K562 (cell line): ENCODE measurements around the gene ECI1. TPM values are rescaled to one million over a fixed set of nuclear protein-coding genes. Genes with fewer than 3 reads are reported as not detected.

Experiments
- ATF1 ChIP-seq, 2 experiments: fragments of 450-650 bp in 1 of 2; IDR thresholded peaks; 2 replicates each; pipeline ENCODE4 v1.6.1; 2016; ENCODE audit warnings: missing compliant biosample characterization in 1 of 2, missing genetic modification characterization in 1 of 2
- CBX8 ChIP-seq: fragments of 200-600 bp; sonication (generic); IDR thresholded peaks from 2 replicates; pipeline ENCODE4 v1.6.1; 2012; ENCODE audit warnings: borderline replicate concordance, mixed run types, low read depth, mild to moderate bottlenecking, moderate library complexity, mixed read lengths, low read length, control low read depth, inconsistent platforms; ENCODE audit not compliant: poor library complexity, severe bottlenecking; ENCODE audit errors: extremely low read depth
- KDM5B ChIP-seq: fragments of 200-600 bp; sonication (generic); IDR thresholded peaks from 2 replicates; pipeline ENCODE4 v1.6.1; 2012; ENCODE audit warnings: low read depth, mild to moderate bottlenecking, moderate library complexity, low read length, control low read depth, inconsistent platforms; ENCODE audit not compliant: insufficient replicate concordance
- KHSRP ChIP-seq: fragments of 450-650 bp; IDR thresholded peaks from 2 replicates; pipeline ENCODE4 v1.6.1; 2017
- LCOR ChIP-seq: sonication (generic); formaldehyde crosslinking; IDR thresholded peaks from 2 replicates; pipeline ENCODE4 v1.8.0; 2022; ENCODE audit warnings: mild to moderate bottlenecking, missing genetic modification reagents
- MBD2 ChIP-seq: sonication (generic); IDR thresholded peaks from 2 replicates; pipeline ENCODE4 v1.6.1; 2016; ENCODE audit warnings: low read depth, borderline replicate concordance
- NCOR1 ChIP-seq: fragments of 450-650 bp; IDR thresholded peaks from 2 replicates; pipeline ENCODE4 v1.6.1; 2016; ENCODE audit warnings: mild to moderate bottlenecking, moderate library complexity
- PHF21A ChIP-seq: fragments of 450-650 bp; IDR thresholded peaks from 2 replicates; pipeline ENCODE4 v1.6.1; 2017; ENCODE audit warnings: low read depth, borderline replicate concordance
- POLR2A ChIP-seq: fragments of 450-650 bp; conservative IDR thresholded peaks from 2 replicates; pipeline ENCODE4 v1.6.1; 2016
- POLR2AphosphoS5 ChIP-seq: IDR thresholded peaks from 2 replicates; pipeline ENCODE4 v1.6.1; 2011; ENCODE audit warnings: mild to moderate bottlenecking, low read depth, low read length, moderate library complexity; ENCODE audit not compliant: control insufficient read depth, insufficient read depth
- PURB ChIP-seq: sonication (generic); formaldehyde crosslinking; IDR thresholded peaks from 2 replicates; pipeline ENCODE4 v1.9.0; 2021; ENCODE audit warnings: low read depth, mild to moderate bottlenecking, missing genetic modification reagents
- RBM25 ChIP-seq: fragments of 200-400 bp; formaldehyde crosslinking; IDR thresholded peaks from 2 replicates; pipeline ENCODE4 v1.6.1; 2018; ENCODE audit warnings: low read length, low read depth, moderate library complexity; ENCODE audit not compliant: severe bottlenecking
- SLC30A9 ChIP-seq: fragments of 250-450 bp; sonication (Bioruptor Pico); IDR thresholded peaks from 2 replicates; pipeline ENCODE4 v1.8.0; 2022; ENCODE audit warnings: mild to moderate bottlenecking, moderate library complexity
- SRSF1 ChIP-seq: fragments of 200-400 bp; formaldehyde crosslinking; IDR thresholded peaks from 2 replicates; pipeline ENCODE4 v1.6.1; 2017; ENCODE audit warnings: mild to moderate bottlenecking, low read depth, low read length, moderate library complexity
- ZBTB7A ChIP-seq: IDR thresholded peaks from 2 replicates; pipeline ENCODE4 v1.6.1; 2011; ENCODE audit warnings: low read depth, mild to moderate bottlenecking, low read length, moderate library complexity, borderline replicate concordance; ENCODE audit not compliant: control insufficient read depth
- ZFP30 ChIP-seq: fragments of 250-450 bp; sonication (Bioruptor Pico); IDR thresholded peaks from 2 replicates; pipeline ENCODE4 v1.8.0; 2022; ENCODE audit warnings: moderate library complexity, mild to moderate bottlenecking, inconsistent platforms, borderline replicate concordance
- ZNF146 ChIP-seq: IDR thresholded peaks from one replicate; pipeline ENCODE4 v1.6.1; 2018; ENCODE audit warnings: missing compliant biosample characterization; ENCODE audit not compliant: unreplicated experiment
- ZNF263 ChIP-seq: sonication (generic); formaldehyde crosslinking; IDR thresholded peaks from 2 replicates; pipeline ENCODE4 v1.8.0; 2022; ENCODE audit warnings: mild to moderate bottlenecking, missing genetic modification reagents, borderline replicate concordance
- ZNF282 ChIP-seq: sonication (generic); formaldehyde crosslinking; IDR thresholded peaks from 2 replicates; pipeline ENCODE4 v1.8.1; 2023; ENCODE audit warnings: missing genetic modification reagents
- ZNF764 ChIP-seq: fragments of 250-450 bp; sonication (Bioruptor Pico); IDR thresholded peaks from 2 replicates; pipeline ENCODE4 v1.4.0; 2020; ENCODE audit warnings: low read depth, mild to moderate bottlenecking, moderate library complexity
- polyA plus RNA-seq, 8 experiments: library from polyadenylated mRNA; depleted of rRNA in 4 of 8; stranded (reverse) in 5 of 8; unstranded in 3 of 8; fragments of >200 nt; fragmentation: Nextera tagmentation in 2 of 8; fragmentation: Illumina TruSeq in 1 of 8; extraction: Ambion mirVana in 2 of 8; extraction: Trizol in 1 of 8; gene quantifications; 2 replicates each; pipeline versions ENCODE4 v1.2.1 to v1.2.3, GENCODE V29; 2011 to 2014; ENCODE audit warnings: inconsistent platforms in 1 of 8, missing spikeins in 1 of 8
- total RNA-seq, 7 experiments: library from RNA; depleted of rRNA in 6 of 7; stranded (reverse); fragments of >200 nt in 6 of 7; fragmentation: Illumina TruSeq in 2 of 7; extraction: Trizol in 2 of 7; gene quantifications; 2 replicates each; pipeline versions ENCODE4 v1.2.1 to v1.2.3, GENCODE V29; 2011 to 2021; ENCODE audit warnings: low replicate concordance in 1 of 7
- TF ChIP-seq, protein P1 (sequence below), 2 experiments: fragments of 200-800 bp in 1 of 2; sonication (Bioruptor generic) in 1 of 2; sonication (generic) in 1 of 2; formaldehyde crosslinking in 1 of 2; IDR thresholded peaks in 1 of 2; conservative IDR thresholded peaks in 1 of 2; 2 replicates each; pipeline versions ENCODE4 v1.5.0 to v1.6.1; 2016 to 2020; ENCODE audit warnings: missing compliant biosample characterization in 1 of 2, missing genetic modification characterization in 1 of 2, missing genetic modification reagents in 1 of 2
- TF ChIP-seq, protein P2 (sequence below): sonication (generic); formaldehyde crosslinking; IDR thresholded peaks from 2 replicates; pipeline ENCODE4 v1.8.0; 2022; ENCODE audit warnings: missing genetic modification reagents, mild to moderate bottlenecking, borderline replicate concordance
- TF ChIP-seq, protein P3 (sequence below): sonication (generic); formaldehyde crosslinking; IDR thresholded peaks from 2 replicates; pipeline ENCODE4 v1.8.1; 2023; ENCODE audit warnings: missing genetic modification reagents, mild to moderate bottlenecking, borderline replicate concordance

The ECI1 gene
- total and polyA plus RNA-seq, 9 of the 15 experiments (the other 6 are each of a cell fraction or from before 2014, with no cell fraction given) = 4.7 to 189 (median 54.0) TPM

DNA sequence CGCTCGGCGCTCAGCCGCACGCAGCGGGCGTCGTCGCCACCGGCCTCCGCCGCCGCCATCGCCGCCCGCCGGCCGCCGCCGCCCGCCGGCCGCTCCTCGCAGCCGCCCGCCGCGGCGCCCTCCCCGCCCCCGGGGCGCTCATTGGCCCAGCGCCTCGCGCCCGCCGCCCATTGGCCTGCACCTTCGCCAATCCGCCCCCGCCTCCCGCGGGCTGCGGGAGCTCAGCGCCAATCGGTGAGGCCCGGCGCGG lies 36.7 kb downstream of the ECI1 start, which contains the start of gene PGP (continued):
- TF ChIP-seq ZNF282 = no peak
- TF ChIP-seq, protein P1, sequence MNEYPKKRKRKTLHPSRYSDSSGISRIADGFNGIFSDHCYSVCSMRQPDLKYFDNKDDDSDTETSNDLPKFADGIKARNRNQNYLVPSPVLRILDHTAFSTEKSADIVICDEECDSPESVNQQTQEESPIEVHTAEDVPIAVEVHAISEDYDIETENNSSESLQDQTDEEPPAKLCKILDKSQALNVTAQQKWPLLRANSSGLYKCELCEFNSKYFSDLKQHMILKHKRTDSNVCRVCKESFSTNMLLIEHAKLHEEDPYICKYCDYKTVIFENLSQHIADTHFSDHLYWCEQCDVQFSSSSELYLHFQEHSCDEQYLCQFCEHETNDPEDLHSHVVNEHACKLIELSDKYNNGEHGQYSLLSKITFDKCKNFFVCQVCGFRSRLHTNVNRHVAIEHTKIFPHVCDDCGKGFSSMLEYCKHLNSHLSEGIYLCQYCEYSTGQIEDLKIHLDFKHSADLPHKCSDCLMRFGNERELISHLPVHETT (CRISPR knock-in tag; conservative IDR thresholded peaks at IDR 0.05 in 1 of 2, IDR thresholded peaks at IDR 0.05 in 1 of 2) = peak in 1 of 2 experiments; percentile 99; a peak in 2 of 4 replicates
- TF ChIP-seq, protein P2, sequence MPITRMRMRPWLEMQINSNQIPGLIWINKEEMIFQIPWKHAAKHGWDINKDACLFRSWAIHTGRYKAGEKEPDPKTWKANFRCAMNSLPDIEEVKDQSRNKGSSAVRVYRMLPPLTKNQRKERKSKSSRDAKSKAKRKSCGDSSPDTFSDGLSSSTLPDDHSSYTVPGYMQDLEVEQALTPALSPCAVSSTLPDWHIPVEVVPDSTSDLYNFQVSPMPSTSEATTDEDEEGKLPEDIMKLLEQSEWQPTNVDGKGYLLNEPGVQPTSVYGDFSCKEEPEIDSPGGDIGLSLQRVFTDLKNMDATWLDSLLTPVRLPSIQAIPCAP (CRISPR knock-in tag) = no peak
- TF ChIP-seq KHSRP = no peak
- no peak for TF ChIP-seq ZNF263
- TF ChIP-seq POLR2AphosphoS5 = no peak
- no peak for TF ChIP-seq ZFP30 (CRISPR knock-in tag)
- TF ChIP-seq CBX8 = no peak
- no peak for TF ChIP-seq PHF21A
- TF ChIP-seq SLC30A9 (CRISPR knock-in tag) = no peak
- TF ChIP-seq SRSF1 = no peak
- no peak for TF ChIP-seq ZNF764 (CRISPR knock-in tag)
- TF ChIP-seq ATF1 (CRISPR knock-in tag; IDR thresholded peaks at IDR 0.05) = no peak
- no peak for TF ChIP-seq ATF1 (tag; IDR thresholded peaks at IDR 0.05)
- TF ChIP-seq ZBTB7A = no peak
- no peak for TF ChIP-seq ZNF146 (CRISPR knock-in tag)
- peak; percentile 100 for TF ChIP-seq RBM25
- TF ChIP-seq MBD2 = no peak; the same call in 1 of the 2 replicates
- TF ChIP-seq KDM5B = no peak
- TF ChIP-seq, protein P3, sequence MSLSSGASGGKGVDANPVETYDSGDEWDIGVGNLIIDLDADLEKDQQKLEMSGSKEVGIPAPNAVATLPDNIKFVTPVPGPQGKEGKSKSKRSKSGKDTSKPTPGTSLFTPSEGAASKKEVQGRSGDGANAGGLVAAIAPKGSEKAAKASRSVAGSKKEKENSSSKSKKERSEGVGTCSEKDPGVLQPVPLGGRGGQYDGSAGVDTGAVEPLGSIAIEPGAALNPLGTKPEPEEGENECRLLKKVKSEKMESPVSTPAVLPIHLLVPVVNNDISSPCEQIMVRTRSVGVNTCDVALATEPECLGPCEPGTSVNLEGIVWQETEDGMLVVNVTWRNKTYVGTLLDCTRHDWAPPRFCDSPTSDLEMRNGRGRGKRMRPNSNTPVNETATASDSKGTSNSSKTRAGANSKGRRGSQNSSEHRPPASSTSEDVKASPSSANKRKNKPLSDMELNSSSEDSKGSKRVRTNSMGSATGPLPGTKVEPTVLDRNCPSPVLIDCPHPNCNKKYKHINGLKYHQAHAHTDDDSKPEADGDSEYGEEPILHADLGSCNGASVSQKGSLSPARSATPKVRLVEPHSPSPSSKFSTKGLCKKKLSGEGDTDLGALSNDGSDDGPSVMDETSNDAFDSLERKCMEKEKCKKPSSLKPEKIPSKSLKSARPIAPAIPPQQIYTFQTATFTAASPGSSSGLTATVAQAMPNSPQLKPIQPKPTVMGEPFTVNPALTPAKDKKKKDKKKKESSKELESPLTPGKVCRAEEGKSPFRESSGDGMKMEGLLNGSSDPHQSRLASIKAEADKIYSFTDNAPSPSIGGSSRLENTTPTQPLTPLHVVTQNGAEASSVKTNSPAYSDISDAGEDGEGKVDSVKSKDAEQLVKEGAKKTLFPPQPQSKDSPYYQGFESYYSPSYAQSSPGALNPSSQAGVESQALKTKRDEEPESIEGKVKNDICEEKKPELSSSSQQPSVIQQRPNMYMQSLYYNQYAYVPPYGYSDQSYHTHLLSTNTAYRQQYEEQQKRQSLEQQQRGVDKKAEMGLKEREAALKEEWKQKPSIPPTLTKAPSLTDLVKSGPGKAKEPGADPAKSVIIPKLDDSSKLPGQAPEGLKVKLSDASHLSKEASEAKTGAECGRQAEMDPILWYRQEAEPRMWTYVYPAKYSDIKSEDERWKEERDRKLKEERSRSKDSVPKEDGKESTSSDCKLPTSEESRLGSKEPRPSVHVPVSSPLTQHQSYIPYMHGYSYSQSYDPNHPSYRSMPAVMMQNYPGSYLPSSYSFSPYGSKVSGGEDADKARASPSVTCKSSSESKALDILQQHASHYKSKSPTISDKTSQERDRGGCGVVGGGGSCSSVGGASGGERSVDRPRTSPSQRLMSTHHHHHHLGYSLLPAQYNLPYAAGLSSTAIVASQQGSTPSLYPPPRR (CRISPR knock-in tag) = no peak
- TF ChIP-seq PURB (CRISPR knock-in tag) = no peak
- TF ChIP-seq NCOR1 = no peak
- TF ChIP-seq POLR2A = no peak
- no peak for TF ChIP-seq LCOR (CRISPR knock-in tag)
